Activated naive CD8-positive, alpha-beta T cell treated with anti-CD3 and anti-CD28 coated beads for 36 hours (primary cell): Measurements from ENCODE around the gene SGSH. TPM values are rescaled to one million over a fixed set of nuclear protein-coding genes. Genes with fewer than 3 reads are reported as not detected.

Experiments used
- DNase-seq: peaks from one replicate; pipeline ENCODE4 v3.0.0; 2021
- H3K27ac Mint-ChIP-seq: one replicate; pipeline ENCODE4 v1.8.0; 2022; ENCODE audit warnings: mild to moderate bottlenecking, moderate library complexity, mixed read lengths
- H3K27me3 Mint-ChIP-seq: one replicate; pipeline ENCODE4 v1.8.0; 2022; ENCODE audit warnings: mild to moderate bottlenecking, mixed read lengths
- H3K36me3 Mint-ChIP-seq: one replicate; pipeline ENCODE4 v1.8.0; 2021; ENCODE audit warnings: mild to moderate bottlenecking, mixed read lengths
- H3K4me1 Mint-ChIP-seq: one replicate; pipeline ENCODE4 v1.8.0; 2021; ENCODE audit warnings: mixed read lengths
- H3K4me3 Mint-ChIP-seq: one replicate; pipeline ENCODE4 v1.8.0; 2022; ENCODE audit warnings: mild to moderate bottlenecking, moderate library complexity, mixed read lengths
- H3K9me3 Mint-ChIP-seq: one replicate; pipeline ENCODE4 v1.8.0; 2022; ENCODE audit warnings: mixed read lengths
- total RNA-seq, 2 experiments: library from RNA; stranded (reverse); gene quantifications; one replicate each; pipeline ENCODE4 v1.2.3, GENCODE V29; 2021

Gene SGSH
- total RNA-seq, 2 experiments from 2014 or later: 7.0 to 8.2 TPM

- Mint-ChIP-seq H3K9me3 (no peaks in the 10 kb centered on the region), H3K4me1 (peaks cover 14% of the 10 kb centered on the region), H3K36me3 (no peaks in the 10 kb centered on the region), H3K27me3 (no peaks in the 10 kb centered on the region), H3K4me3 (no peak overlapping the region), H3K27ac (no peak overlapping the region)
- no peak for DNase-seq
These were observed 3.8 kb upstream of the SGSH start for GRCh38 chr17:80223838-80224497.

GRCh38 chr17:80223142-80223815 is 3.1 kb upstream of the SGSH start:
- no peak for DNase-seq
- Mint-ChIP-seq H3K4me1 (peaks cover 21% of the 10 kb centered on the region), H3K9me3 (no peaks in the 10 kb centered on the region), H3K27me3 (no peaks in the 10 kb centered on the region), H3K4me3 (no peak overlapping the region), H3K27ac (no peak overlapping the region), H3K36me3 (no peaks in the 10 kb centered on the region)

- no peak overlapping the region for H3K27ac Mint-ChIP-seq
- DNase-seq: no peak
- H3K4me3 Mint-ChIP-seq: no peak overlapping the region
- peaks cover under 1% of the 10 kb centered on the region for H3K36me3 Mint-ChIP-seq
- H3K4me1 Mint-ChIP-seq: peaks cover 24% of the 10 kb centered on the region
- H3K27me3 Mint-ChIP-seq: no peaks in the 10 kb centered on the region
- no peaks in the 10 kb centered on the region for H3K9me3 Mint-ChIP-seq
These were observed 2.4 kb upstream of the SGSH start for GRCh38 chr17:80222376-80223141.

DNA sequence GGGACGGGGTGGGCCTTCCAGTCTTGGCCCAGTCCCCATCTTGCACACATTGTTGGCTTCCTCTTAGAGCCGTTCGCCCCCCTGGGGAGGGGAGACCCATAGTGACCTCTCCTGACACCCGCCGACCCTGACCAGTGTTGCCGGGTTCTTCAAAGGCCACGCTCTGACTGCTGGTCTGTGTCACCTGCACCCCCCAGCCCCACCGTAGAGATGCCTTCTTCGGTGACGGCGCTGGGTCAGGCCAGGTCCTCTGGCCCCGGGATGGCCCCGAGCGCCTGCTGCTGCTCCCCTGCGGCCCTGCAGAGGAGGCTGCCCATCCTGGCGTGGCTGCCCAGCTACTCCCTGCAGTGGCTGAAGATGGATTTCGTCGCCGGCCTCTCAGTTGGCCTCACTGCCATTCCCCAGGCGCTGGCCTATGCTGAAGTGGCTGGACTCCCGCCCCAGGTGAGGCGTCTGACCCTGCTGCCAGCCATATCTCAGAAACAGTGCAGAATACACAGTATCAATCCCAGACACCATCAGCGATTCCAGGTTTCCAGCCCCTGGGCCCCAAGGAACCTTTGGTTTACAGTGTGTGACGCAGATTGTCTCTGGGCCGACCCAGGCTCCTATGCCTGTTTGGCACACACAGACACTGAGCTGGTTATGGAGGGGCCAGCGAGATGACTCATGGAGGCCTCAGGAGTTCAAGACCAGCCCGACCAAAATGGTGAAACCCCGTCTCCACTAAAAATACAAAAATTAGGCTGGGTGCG is 1.4 kb upstream of the SGSH start:
- peaks cover 29% of the 10 kb centered on the region for H3K4me1 Mint-ChIP-seq
- no peaks in the 10 kb centered on the region for H3K27me3 Mint-ChIP-seq
- no peak for DNase-seq
- no peak overlapping the region for H3K27ac Mint-ChIP-seq
- no peaks in the 10 kb centered on the region for H3K9me3 Mint-ChIP-seq
- H3K4me3 Mint-ChIP-seq: peak overlapping the region; percentile 61
- H3K36me3 Mint-ChIP-seq: peaks cover 2% of the 10 kb centered on the region

- no peaks in the 10 kb centered on the region for H3K9me3 Mint-ChIP-seq
- peaks cover 29% of the 10 kb centered on the region for H3K4me1 Mint-ChIP-seq
- H3K27ac Mint-ChIP-seq: no peak overlapping the region
- peak overlapping the region; percentile 61 for H3K4me3 Mint-ChIP-seq
- no peaks in the 10 kb centered on the region for H3K27me3 Mint-ChIP-seq
- DNase-seq: no peak
- H3K36me3 Mint-ChIP-seq: peaks cover 2% of the 10 kb centered on the region
These were observed 643 bp upstream of the SGSH start for GRCh38 chr17:80220736-80221215.

GRCh38 chr17:80219763-80220053 is 425 bp downstream of the SGSH start:
- no peaks in the 10 kb centered on the region for H3K9me3 Mint-ChIP-seq
- DNase-seq: no peak
- no peaks in the 10 kb centered on the region for H3K27me3 Mint-ChIP-seq
- H3K4me1 Mint-ChIP-seq: peaks cover 29% of the 10 kb centered on the region
- peak overlapping the region; percentile 87 for H3K4me3 Mint-ChIP-seq
- peak overlapping the region; percentile 88 for H3K27ac Mint-ChIP-seq
- H3K36me3 Mint-ChIP-seq: peaks cover 2% of the 10 kb centered on the region

GRCh38 chr17:80219013-80219762 is 945 bp downstream of the SGSH start:
- H3K9me3 Mint-ChIP-seq: no peaks in the 10 kb centered on the region
- peak overlapping the region; percentile 87 for H3K4me3 Mint-ChIP-seq
- H3K36me3 Mint-ChIP-seq: peaks cover 2% of the 10 kb centered on the region
- H3K4me1 Mint-ChIP-seq: peaks cover 27% of the 10 kb centered on the region
- peak overlapping the region; percentile 88 for H3K27ac Mint-ChIP-seq
- no peaks in the 10 kb centered on the region for H3K27me3 Mint-ChIP-seq
- peak; percentile 92 for DNase-seq

DNA sequence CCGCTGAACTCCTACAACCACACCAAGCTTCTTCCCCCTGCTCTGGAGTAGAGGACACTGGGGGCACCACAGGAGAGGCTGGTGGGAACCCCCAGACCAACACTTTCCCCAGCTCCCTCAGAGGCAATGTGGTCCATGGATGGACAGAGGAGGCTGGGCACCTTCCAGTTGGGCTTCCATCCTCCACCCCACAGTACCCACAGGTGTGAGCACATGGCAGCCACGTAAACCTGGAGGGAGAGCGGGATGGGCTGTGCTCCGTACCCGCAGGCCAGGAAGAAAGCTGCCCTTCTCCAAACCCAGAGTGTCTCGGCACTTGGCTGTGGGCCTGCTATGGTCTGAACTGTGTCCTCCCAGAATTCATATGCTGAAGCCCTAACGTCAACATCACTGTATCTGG is 1.7 kb downstream of the SGSH start:
- H3K36me3 Mint-ChIP-seq: peaks cover 2% of the 10 kb centered on the region
- peak overlapping the region; percentile 87 for H3K4me3 Mint-ChIP-seq
- no peaks in the 10 kb centered on the region for H3K9me3 Mint-ChIP-seq

GRCh38 chr17:80217703-80218362 is 2.3 kb downstream of the SGSH start:
- Mint-ChIP-seq H3K27me3 (no peaks in the 10 kb centered on the region), H3K4me3 (no peak overlapping the region), H3K4me1 (peaks cover 23% of the 10 kb centered on the region), H3K9me3 (no peaks in the 10 kb centered on the region), H3K27ac (no peak overlapping the region), H3K36me3 (peaks cover 2% of the 10 kb centered on the region)
- DNase-seq: no peak

More for the DNA sequence above, 1.7 kb downstream of the SGSH start:
- Mint-ChIP-seq H3K27ac (no peak overlapping the region), H3K27me3 (no peaks in the 10 kb centered on the region), H3K4me1 (peaks cover 23% of the 10 kb centered on the region)
- no peak for DNase-seq

GRCh38 chr17:80216473-80217456 is 3.4 kb downstream of the SGSH start:
- Mint-ChIP-seq H3K4me1 (peaks cover 23% of the 10 kb centered on the region), H3K4me3 (no peak overlapping the region), H3K36me3 (peaks cover 2% of the 10 kb centered on the region), H3K27ac (no peak overlapping the region), H3K27me3 (no peaks in the 10 kb centered on the region), H3K9me3 (no peaks in the 10 kb centered on the region)
- DNase-seq: no peak

- Mint-ChIP-seq H3K4me3 (no peak overlapping the region), H3K27ac (no peak overlapping the region), H3K36me3 (peaks cover 2% of the 10 kb centered on the region), H3K9me3 (no peaks in the 10 kb centered on the region), H3K4me1 (peaks cover 23% of the 10 kb centered on the region), H3K27me3 (no peaks in the 10 kb centered on the region)
- no peak for DNase-seq
These were observed 5.3 kb downstream of the SGSH start for GRCh38 chr17:80214878-80215210.

GRCh38 chr17:80214012-80214877 is 5.9 kb downstream of the SGSH start:
- H3K27ac Mint-ChIP-seq: no peak overlapping the region
- no peak overlapping the region for H3K4me3 Mint-ChIP-seq
- peaks cover 2% of the 10 kb centered on the region for H3K36me3 Mint-ChIP-seq
- peaks cover 17% of the 10 kb centered on the region for H3K4me1 Mint-ChIP-seq
- no peaks in the 10 kb centered on the region for H3K27me3 Mint-ChIP-seq
- DNase-seq: no peak
- H3K9me3 Mint-ChIP-seq: no peaks in the 10 kb centered on the region
